IPS-NIHi11 (cell line): Measurements from ENCODE around the gene EMP3.

Source experiments
- DNase-seq: peaks from one replicate; pipeline ENCODE4 v3.0.0; 2012; ENCODE audit warnings: mixed read lengths, low spot score

Gene EMP3

DNA sequence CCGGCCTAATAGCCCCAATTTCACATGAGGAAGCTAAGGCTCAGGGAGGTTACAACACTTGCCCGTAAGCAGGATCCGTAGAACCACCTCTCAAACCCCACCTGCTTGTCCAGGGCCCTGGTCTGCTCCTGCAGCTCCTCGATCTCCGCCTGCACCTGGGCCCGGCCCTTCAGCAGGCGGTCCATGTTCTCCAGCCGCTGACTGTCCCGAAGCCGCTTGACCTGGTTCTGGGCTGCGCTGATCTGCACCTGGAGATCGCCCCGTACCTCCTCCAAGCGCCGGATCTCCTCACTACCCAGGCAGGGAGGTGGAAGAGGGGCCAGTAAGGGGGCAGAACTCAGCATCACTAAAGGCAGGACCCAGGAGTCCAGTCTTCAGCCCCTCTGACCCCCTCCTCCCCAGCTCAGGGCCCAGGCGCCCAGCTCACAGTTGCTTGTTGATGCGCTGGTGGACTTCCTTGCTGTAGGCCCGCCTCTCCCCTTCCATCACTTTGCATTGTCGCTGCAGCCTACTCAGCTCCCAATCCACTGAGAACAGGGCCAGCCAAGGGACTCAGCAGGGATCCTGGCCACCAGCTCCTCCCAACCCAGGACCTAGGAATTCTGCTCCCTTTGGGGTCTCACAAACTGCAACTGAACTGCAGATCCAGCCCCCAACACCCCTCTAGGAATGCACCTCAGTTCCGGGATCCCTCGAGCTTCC is 6.9 kb upstream of the EMP3 start:
- no peak for DNase-seq

DNA sequence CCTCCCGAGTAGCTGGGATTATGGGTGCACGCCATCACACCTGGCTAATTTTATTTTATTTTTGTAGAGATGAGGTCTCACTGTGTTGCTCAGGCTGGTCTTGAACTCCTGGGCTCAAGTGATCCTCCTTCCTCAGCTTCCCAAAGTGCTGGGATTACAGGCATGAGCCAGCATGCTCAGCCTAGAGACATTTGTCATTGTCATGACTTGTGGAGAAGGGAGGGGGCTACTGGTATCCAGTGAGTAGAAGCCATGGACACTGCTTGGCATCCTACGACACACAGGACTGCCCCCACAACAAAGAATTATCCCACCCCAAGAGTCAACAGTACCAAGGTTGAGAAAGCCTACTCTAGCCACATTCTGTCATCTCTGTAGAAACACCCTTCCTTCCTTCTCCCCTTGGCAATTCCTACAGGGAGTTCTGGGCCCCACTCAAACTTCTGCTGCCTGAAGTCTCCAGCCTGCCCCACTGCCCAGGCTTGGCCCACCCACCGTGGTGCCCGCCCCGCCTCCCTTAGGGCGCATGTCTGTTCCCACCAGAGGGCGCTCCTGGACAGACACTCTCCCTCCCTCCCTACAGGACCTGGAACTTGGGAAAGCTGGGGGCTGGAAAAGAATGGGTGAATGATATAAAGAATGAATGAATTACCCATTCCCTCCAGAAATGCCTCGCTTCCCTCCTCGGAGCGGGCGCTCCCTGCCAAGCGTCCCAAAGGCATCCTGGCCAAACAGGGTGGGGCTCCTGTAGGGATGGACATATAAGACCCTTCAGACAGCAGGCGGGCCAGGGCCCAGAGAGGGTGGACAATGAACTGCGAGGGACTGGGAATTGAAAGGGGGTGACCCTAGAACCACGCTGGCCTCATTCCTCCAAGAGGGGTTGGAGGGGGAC is 5.5 kb upstream of the EMP3 start:
- peak; percentile 75 for DNase-seq

DNA sequence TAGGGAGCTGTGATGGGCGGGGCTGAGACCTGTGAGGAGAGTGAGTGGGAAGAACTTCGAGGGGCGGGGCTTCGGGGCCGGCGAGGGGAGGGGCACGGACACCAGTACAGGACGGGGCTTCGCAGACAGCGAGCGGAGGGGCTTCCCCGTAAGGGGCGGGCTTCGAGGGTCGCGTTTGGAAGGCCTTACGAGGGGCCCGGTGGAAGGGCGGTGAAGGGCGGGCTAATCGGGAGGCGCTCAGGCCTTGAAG is 4.1 kb upstream of the EMP3 start:
- DNase-seq, result no peak

DNA sequence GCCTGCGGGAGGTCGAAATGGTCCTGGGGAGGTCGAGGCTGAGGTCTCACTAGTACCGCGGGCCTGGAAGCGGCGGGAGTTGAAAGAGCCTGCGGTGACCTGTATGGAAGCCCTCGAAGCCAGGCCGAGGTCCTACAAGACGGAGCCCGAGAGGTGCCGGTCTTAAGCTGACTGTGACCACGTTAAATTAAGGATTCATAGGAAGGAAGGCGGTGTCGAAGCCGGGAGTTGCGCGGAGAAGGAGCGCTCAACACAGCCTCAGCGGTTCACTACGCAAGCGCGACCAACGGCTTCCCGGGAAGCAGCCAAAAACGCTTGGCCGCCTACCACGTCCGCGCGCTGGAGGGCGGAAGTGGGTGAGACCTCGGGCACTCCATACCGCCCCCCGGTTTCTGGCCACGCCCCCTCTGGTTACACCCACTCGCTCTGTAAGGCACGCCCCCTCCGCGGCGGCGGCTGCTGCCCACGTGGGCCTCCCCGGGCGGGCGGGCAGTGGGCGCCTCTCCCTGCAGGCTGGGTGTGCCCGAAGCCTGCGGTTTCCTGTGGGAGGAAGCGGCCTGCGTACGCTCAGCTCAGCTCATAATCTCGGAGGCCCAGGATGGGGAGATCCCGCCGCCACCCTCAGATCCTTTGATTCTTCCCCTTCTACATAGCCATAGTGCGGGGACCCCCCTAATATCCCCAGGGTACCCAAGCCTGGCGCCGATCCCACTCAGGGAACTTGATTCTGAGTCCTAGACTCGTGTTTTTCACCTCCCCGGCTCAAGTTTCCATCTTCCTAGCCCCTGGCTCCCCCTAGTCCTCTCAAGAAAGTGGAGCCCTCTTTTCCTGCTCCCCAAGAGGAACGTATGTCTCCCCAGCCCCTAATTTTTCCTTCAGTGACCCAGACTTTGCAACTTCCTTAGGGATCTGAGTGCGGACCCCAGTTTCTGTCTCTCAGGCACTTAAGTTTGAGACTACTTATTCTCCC is 3.4 kb upstream of the EMP3 start:
- DNase-seq, result peak; percentile 93

DNA sequence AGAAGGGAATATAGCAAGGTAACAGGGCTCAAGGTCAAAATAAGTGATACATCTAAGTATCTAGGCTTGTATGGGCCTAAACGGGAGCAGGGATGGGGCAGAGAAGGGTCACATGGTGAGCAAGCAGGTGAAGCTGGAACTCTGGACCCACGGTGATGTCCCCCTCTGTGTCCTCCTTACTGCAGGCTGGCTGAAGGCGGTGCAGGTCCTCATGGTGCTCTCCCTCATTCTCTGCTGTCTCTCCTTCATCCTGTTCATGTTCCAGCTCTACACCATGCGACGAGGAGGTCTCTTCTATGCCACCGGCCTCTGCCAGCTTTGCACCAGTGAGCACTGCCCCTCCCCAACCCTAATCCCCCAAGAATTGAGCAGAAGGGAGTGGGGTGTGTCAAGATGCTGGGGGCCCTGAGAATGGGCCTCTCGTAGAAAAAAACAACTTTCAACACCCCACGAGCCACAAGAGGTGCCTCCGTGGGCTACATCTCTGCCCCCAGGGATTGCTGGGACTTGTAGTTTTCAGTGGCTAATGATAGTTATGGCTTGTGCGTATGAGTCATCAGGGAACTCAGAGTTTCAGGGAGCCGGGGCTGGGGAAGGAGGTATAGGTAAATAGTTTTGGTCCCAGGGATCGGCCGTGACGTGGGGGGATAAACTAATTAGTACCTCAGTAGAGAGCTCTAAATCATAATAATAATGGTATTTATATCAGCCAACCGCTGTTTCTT is 4.0 kb downstream of the EMP3 start:
- DNase-seq, result no peak

DNA sequence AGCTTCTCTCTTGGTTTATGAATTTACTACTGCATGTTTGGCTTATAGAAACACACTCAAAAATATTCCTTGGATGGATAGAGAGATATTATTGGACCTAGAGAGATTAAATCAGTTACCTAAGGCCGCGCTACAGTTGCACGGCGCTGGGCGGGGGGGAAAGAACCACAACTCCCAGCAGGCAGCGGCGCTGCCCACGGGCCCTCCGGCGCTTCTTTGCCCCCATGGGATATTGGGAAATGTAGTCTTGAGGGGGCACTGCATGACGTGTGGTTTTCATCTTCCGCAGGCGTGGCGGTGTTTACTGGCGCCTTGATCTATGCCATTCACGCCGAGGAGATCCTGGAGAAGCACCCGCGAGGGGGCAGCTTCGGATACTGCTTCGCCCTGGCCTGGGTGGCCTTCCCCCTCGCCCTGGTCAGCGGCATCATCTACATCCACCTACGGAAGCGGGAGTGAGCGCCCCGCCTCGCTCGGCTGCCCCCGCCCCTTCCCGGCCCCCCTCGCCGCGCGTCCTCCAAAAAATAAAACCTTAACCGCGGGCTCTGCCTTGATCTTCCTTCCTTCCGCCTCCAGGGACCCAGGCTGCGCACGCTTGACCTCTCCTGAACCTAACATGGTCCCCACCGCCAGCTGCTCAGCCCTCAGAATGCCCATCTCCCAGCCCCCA is 4.8 kb downstream of the EMP3 start:
- DNase-seq, result peak; percentile 76

DNA sequence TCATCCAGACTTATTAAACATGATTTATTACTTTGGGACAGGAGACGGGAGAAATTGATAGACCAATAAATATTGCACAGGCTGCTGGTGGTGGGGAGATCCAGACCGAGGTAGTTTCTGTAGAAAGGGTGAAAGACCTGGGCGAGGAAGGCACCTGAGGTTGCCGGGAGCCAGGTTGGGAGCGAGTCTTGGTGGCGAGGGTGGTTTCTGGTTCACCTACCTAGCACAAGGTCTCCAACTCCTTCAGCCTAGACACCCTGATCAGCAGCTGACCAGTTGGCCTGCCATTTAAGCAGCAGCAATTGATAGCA is 7.0 kb downstream of the EMP3 start:
- no peak for DNase-seq

DNA sequence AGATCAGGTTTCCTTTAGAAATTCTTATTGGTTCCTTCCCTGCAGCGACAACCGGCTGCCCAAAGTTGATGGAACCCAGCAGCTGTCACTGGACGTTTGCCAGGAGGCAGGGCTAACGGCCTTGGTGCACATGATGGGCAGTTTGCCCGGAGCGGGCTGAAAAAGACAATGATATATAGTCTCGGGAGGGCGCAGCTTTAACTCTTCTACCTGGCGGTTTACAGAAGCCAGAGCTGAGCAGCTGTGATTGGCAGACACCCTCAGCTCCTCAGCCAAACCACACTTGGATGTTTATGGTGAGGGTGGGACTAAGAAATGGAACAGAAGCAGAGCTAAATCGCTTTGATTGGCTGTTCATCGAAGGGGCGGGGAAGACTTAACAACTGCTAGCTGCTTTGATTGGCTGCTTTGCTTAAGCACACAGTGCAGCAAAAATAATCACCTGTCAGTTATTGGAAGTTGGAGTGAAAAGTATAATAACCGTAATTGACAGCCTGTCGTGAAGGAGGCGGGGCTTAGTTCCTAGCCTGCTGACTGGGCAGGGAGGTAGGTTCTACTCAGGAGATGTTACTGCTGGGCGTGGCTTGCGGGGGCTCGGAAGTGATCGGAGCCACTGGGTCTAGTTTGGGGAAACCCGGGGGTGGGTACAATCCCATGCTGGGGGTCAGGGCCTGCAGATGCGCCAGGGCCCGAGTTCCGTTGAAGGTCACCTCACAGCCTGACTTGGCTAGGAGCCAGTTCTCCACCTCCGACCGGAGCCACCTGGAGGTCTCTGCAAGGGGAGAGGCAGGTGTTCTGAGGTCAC is 7.5 kb downstream of the EMP3 start:
- DNase-seq, result peak; percentile 90

DNA sequence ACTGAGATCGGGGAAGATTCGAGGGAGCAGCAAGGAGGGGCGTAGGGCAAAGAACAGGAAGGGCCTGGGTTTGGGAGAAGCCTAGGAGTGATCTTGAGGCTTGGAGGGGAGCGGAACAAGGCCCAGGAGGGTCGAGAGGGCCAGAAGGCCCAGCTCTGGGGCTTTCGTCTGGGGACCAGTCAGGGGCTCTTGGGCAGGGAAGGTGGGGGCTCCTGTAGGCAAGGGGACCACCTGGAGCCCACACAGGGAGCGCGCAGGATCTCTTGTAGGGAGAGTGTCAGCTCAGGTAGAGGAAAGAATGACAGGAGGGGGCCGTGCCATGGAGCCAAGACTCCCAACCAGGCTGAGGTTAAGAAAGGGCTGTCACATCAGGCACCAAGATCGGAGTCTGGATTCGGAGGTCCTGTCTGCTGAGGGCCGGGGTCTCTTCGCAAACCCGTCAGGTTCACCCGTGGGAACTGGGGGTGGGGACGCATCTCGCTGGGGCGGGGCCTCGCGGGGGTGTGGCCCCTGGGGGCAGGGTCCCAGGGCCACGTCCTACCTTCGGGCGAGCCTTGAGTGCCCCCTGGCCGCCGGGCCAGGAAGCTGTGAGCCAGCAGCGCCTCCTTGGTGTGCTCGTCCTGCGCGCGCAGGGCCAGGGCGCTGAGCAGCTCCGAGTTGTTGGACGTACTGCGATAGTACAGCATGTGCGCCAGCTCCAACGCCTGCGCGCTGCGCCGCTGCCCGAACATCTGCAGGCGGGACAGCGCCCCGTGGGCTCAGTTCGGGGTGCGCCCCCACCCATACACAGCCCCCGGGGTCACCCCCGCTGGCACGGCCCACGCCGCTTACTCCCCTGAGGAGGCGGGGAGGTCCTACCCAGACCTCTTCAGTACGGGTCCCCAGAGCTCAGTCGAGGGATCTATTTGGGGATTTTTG is 8.4 kb downstream of the EMP3 start:
- DNase-seq, result peak; percentile 96

DNA sequence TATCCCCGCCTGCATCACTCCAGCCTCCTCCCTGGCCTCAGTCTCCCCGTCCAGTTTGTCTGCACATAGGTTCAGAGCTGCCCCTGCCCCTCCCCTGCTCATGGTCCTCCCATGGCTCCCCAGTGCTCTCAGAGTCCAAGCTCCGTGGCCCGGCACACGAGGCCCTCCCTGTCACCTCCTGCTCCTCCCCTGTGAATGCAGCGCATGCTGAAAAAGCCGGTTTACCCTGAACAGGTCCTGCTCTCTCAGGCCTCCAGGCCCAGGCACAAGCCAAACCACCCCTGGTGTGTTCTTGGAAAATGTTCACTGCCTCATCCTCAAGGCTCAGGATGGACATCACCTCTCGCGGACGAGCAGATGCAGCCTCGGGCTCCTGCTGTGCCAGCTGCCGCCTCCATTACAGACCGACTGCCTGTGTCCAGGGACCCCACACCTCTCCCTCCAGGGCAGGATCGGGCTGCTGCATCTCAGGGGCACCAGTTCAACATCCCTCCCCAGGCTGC is 13.0 kb downstream of the EMP3 start:
- DNase-seq, result no peak

DNA sequence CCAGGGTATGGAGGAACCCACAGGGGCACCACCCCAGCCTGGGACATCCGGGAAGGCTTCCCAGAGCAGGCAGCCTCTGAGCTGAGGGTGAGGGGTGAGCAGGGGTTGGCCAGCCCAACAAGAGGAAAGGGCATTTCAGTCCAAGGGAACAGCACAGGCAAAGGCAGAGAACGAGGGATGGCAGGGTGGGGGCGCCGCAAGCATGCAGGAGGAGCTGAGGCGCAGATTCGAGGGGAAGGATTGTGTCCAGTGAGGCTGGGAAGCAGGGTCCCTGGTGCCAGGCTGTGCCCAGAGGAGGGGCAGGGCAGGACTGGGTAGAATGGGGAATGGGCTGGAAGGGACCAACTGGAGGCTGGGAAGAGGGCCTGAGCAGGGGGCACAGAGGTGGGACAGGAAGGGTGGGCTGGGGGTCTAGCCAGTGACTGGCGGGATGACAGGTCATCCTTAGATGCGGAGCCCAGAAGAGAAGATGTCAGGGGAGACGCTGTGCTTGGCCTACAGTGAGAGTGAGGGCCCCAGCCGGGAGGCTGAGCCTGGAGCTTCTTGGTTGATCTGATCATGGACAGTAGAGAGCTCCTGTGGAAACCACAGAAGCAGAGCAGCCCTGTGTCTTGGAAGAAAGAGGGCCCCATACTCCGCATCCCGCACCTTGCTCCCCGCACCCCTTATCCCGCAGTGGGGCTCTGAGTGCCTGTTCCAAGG is 13.6 kb downstream of the EMP3 start:
- no peak for DNase-seq

DNA sequence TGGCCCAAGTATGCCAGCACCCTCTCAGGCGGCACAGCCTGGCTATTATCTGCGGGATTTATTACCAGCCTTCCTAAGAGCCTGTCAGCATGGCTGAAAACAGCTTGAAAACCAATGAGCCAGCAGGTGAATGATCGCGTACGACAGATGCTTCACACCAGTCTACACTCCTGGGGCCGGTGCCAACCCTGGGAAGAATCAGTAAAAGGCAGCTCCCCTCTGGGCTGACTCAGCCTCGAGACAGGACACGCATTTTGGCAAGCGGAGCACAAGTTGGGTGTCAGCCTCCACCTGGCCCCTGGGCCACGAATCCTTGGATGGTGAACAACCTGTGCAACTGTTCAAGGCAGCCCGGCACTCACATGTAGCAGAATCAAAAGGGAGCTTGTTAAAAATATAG is 15.6 kb downstream of the EMP3 start:
- no peak for DNase-seq

DNA sequence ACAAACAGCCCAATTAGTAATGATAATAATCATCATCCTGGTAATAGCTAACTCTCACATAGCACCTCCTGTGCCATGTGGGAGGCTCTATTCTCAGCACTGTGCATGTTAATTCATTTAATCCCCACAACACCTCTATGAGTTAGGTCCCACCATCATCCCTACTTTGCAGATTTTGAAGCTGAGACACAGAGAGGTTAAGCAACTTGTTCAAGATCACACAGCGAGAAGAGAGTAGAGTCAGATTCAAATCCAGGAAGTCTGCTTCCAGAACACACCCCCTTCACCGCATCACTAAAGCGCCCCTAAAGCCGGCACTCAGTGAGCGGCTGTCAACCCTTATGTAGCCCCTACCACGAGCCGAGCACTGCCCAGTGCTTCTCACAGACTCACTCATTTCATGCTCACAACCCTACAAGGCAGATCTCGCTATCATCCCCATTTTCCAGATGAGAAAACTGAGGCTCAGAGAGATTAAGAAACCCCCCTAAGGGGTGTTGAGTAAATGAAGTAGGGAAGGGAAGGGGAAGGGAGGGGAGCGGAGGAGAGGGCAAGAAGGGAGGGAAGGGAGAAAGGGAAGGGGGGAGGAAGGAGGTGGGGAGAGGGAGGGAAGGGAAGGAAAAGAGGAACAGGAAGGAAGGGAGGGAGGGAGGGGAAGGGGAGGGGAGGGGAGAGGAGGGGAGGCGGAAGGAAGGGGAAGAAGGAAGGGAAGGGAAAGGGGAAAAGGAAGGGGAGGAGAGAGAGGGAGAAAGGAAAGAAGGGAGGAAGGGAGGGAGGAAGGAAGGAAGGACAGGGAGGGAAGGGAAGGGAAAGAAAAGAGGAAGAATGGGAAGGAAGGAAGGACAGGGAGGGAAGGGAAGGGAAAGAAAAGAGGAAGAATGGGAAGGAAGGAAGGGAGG is 16.4 kb downstream of the EMP3 start:
- no peak for DNase-seq

DNA sequence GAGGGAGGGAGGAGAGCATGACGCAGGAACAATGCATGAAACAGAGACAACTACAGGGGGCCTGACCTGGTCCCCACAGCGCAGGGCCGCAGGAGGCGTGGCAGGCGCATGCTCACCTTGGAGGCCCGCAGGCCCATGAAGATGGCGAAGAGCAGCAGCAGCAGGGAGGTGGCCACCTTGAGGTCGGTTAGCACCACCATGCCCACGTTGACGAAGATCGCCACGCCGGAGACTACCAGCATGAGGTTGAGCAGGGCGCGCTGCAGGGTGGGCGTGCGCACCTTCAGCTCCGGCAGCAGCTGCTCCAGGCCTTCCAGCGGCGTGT is 17.0 kb downstream of the EMP3 start:
- DNase-seq, result no peak

DNA sequence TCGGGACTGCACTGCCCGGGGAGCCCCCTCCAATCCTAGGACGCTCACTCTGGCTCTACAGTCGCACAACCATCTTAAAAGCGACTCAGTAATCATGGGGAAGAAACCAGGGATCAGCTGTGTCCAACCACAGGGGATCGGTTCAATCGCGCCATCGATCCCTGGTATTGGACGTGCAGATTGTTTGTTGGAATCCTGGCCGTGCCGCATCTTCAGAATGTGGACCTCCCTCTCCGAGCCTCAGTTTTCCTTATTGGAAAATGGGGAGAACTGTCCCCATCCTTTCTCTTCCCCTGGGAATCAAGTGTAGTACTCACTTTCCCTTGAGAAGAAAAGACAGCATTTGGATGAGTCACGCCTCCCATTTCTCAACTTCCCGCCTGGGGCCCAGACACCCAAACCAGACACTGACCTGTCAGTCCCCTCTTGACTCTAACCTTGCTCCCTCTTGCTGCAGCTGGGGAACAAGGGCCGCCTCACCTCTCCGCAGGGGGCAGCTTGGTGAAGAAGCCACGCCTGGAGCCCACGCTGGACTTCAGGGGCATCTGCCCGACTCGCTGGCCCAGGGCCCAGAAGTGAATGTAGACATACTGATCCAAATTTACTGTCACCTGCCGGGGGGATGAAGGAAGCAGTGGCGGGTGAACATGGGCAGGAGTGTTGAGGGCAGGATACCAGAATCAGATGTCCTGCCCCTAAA is 17.6 kb downstream of the EMP3 start:
- DNase-seq, result no peak

DNA sequence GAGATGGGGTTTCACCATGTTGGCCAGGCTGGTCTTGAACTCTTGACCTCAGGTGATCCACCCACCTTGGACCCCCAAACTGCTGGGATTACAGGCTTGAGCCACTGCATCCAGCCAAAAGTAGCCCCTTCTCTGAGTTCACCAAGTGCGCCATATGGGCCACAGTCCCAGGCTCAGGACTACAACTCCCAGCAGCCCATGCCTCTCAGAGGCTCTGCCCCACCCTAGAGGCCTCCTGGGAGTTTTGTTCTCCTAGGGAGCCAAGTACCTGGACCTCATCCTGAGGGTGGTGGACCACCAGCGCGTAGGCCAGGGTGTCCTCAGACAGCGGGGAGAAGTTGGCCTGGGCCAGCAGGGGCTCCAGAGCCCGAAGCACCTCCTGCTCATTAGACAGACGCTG is 19.5 kb downstream of the EMP3 start:
- no peak for DNase-seq

DNA sequence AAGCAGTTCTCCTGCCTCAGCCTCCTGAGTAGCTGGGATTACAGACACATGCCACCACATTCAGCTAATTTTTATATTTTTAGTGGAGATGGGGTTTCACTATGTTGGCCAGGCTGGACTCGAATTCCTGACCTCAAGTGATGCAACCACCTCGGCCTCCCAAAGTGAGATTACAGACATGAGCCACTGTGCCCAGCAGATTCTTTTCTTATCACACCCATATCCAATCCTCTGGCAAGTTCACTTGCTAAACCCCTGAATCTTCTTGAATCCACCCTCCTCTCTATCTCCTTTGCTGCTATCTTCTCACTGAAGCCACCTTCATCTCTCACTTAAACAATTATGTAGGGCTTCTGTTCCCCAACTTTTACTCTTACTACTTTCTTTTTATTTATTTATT is 20.8 kb downstream of the EMP3 start:
- DNase-seq, result no peak
